ENCODE results near the gene MYL11.
A peak's percentile ranks its signal among the peaks of the same experiment; 100 is the strongest.
"Not testable (repeated sequence)": the region's sequence is repeated elsewhere in the genome, so short reads cannot be mapped to it uniquely, and the experiment has no call there.

MYL11 gene

GRCh38 chr16:30395155-30395991 lies 20.8 kb downstream of the MYL11 start, which contains the start of gene ZNF48:
Gene ZNF48, plus strand, starts transcription at chr16:30395420. Its CDS starts 375 bp downstream, at chr16:30395795.
- peak; percentile 76 for TF ChIP-seq CTCF (conservative IDR thresholded peaks at IDR 0.05; ENCODE audit: low read depth)
- POLR2A ChIA-PET (ENCODE audit: low non-redundant PET), result interaction anchor here (0.5 to 1.2 kb wide), 2 partner anchors 14 to 17 kb away, joined by 4 to 5 read pairs; no protein-coding TSS in a partner anchor
- peak; percentile 38 for DNase-seq (ENCODE audit: low spot score)
- CTCF ChIA-PET, result interaction anchor here (0.6 to 1.5 kb wide), 7 partner anchors 14 to 1280 kb away, joined by 3 to 4 read pairs (median 3); no protein-coding TSS in a partner anchor
- H3K27ac ChIP-seq, result peak within 1 kb of the TSS; percentile 78

- H3K27ac ChIP-seq, result peak overlapping the region; percentile 78
- ChIA-PET CTCF (interaction anchor here (0.6 to 1.5 kb wide), 5 partner anchors 18 to 1281 kb away, joined by 3 to 4 read pairs (median 3); no protein-coding TSS in a partner anchor), POLR2A (ENCODE audit: low non-redundant PET) (interaction anchor here (0.5 to 1.2 kb wide), 2 partner anchors 14 to 18 kb away, joined by 4 to 5 read pairs; no protein-coding TSS in a partner anchor)
- DNase-seq (ENCODE audit: low spot score), result no peak
- TF ChIP-seq CTCF (conservative IDR thresholded peaks at IDR 0.05; ENCODE audit: low read depth), result no peak
Observed at GRCh38 chr16:30395992-30396585, 21.5 kb downstream of the MYL11 start.

GRCh38 chr16:30396627-30397026 lies 22.0 kb downstream of the MYL11 start:
- CTCF ChIA-PET; DNase-seq (ENCODE audit: low spot score); H3K27ac ChIP-seq; POLR2A ChIA-PET (ENCODE audit: low non-redundant PET): not testable (repeated sequence)

- no peak for DNase-seq (ENCODE audit: low spot score)
- CTCF ChIA-PET, result no interaction called here
- H3K27ac ChIP-seq, result peak overlapping the region; percentile 96
- no peak for TF ChIP-seq CTCF (conservative IDR thresholded peaks at IDR 0.05; ENCODE audit: low read depth)
- POLR2A ChIA-PET (ENCODE audit: low non-redundant PET), result no interaction called here
Observed at GRCh38 chr16:30397056-30397455, 22.5 kb downstream of the MYL11 start.

GRCh38 chr16:30397776-30398660 lies 23.4 kb downstream of the MYL11 start:
- H3K27ac ChIP-seq, result peak overlapping the region; percentile 96
- TF ChIP-seq CTCF (conservative IDR thresholded peaks at IDR 0.05; ENCODE audit: low read depth), result no peak
- CTCF ChIA-PET, result no interaction called here
- POLR2A ChIA-PET (ENCODE audit: low non-redundant PET), result no interaction called here
- DNase-seq (ENCODE audit: low spot score), result no peak

GRCh38 chr16:30398661-30399434 lies 24.2 kb downstream of the MYL11 start:
- DNase-seq (ENCODE audit: low spot score), result no peak
- no peak for TF ChIP-seq CTCF (conservative IDR thresholded peaks at IDR 0.05; ENCODE audit: low read depth)
- ChIA-PET CTCF (no interaction called here), POLR2A (ENCODE audit: low non-redundant PET) (no interaction called here)
- H3K27ac ChIP-seq, result peak overlapping the region; percentile 96

All from RWPE1 (cell line).